Measurements from ENCODE around the gene XYLT1.

The XYLT1 gene

DNA sequence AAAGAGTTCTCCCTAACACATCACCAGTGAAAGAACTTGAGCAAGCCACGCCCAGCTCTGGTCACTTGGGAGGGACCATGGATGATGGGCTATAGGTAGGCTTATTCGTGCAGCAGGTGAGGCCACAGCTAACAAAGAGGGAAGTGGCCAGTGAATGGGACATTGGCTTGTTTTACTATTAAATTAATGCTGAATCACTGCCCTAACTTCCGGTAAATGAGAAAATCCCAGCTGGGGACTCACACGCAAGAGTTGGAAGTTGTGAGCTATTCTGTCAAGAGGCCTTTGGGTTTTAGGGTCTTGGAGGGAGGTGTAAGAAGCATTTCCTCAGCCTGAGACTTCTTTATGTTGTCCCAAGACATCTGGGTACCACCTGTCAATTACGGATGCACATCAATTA lies 315.3 kb downstream of the XYLT1 start:
- TF ChIP-seq RAD21 (IDR thresholded peaks at IDR 0.05; ENCODE audit: low read depth), result no peak
- TF ChIP-seq ZBTB7A (IDR thresholded peaks at IDR 0.05; ENCODE audit: low read depth), result no peak
- TF ChIP-seq EGR1 (IDR thresholded peaks at IDR 0.05), result no peak
- TF ChIP-seq YY1 (IDR thresholded peaks at IDR 0.05; ENCODE audit: low read depth), result no peak
- TF ChIP-seq CREB1 (IDR thresholded peaks at IDR 0.05; ENCODE audit: low read depth), result no peak
- TF ChIP-seq, protein P1, sequence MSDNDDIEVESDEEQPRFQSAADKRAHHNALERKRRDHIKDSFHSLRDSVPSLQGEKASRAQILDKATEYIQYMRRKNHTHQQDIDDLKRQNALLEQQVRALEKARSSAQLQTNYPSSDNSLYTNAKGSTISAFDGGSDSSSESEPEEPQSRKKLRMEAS (IDR thresholded peaks at IDR 0.05), result no peak
- TF ChIP-seq EP300 (IDR thresholded peaks at IDR 0.05; ENCODE audit: borderline replicate concordance), result no peak
- TF ChIP-seq FOXM1 (IDR thresholded peaks at IDR 0.05; ENCODE audit: borderline replicate concordance, low read depth), result no peak
- no peak for TF ChIP-seq TAF1 (IDR thresholded peaks at IDR 0.05; ENCODE audit: low read depth)
- TF ChIP-seq TCF12 (IDR thresholded peaks at IDR 0.05; ENCODE audit: low read depth), result no peak
- TF ChIP-seq TEAD4 (IDR thresholded peaks at IDR 0.05), result no peak
- no peak for TF ChIP-seq CEBPB (IDR thresholded peaks at IDR 0.05)
- TF ChIP-seq, protein P2, sequence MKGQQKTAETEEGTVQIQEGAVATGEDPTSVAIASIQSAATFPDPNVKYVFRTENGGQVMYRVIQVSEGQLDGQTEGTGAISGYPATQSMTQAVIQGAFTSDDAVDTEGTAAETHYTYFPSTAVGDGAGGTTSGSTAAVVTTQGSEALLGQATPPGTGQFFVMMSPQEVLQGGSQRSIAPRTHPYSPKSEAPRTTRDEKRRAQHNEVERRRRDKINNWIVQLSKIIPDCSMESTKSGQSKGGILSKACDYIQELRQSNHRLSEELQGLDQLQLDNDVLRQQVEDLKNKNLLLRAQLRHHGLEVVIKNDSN (IDR thresholded peaks at IDR 0.05), result no peak
- TF ChIP-seq, protein P3, sequence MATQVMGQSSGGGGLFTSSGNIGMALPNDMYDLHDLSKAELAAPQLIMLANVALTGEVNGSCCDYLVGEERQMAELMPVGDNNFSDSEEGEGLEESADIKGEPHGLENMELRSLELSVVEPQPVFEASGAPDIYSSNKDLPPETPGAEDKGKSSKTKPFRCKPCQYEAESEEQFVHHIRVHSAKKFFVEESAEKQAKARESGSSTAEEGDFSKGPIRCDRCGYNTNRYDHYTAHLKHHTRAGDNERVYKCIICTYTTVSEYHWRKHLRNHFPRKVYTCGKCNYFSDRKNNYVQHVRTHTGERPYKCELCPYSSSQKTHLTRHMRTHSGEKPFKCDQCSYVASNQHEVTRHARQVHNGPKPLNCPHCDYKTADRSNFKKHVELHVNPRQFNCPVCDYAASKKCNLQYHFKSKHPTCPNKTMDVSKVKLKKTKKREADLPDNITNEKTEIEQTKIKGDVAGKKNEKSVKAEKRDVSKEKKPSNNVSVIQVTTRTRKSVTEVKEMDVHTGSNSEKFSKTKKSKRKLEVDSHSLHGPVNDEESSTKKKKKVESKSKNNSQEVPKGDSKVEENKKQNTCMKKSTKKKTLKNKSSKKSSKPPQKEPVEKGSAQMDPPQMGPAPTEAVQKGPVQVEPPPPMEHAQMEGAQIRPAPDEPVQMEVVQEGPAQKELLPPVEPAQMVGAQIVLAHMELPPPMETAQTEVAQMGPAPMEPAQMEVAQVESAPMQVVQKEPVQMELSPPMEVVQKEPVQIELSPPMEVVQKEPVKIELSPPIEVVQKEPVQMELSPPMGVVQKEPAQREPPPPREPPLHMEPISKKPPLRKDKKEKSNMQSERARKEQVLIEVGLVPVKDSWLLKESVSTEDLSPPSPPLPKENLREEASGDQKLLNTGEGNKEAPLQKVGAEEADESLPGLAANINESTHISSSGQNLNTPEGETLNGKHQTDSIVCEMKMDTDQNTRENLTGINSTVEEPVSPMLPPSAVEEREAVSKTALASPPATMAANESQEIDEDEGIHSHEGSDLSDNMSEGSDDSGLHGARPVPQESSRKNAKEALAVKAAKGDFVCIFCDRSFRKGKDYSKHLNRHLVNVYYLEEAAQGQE (IDR thresholded peaks at IDR 0.05; ENCODE audit: low read depth), result no peak
- no peak for TF ChIP-seq NFIC (IDR thresholded peaks at IDR 0.05)

DNA sequence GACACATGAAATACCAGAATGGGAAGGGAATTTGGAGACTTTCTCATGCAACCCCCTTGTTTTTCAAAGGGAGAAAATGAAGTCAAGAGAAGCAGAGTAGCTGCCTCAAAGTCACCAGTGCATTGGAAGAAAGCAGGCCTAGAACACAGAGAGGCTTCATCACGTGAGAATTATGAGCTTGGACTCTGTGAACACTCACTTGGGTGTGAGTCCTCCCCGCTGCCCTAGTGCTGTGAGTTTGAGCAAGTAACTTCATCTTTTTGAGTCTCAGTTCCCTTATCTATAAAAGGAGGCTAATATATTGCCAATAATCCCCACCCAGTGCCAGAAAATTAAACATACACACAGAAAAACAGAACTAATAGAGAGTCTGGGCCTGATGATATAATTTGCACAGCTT lies 315.8 kb downstream of the XYLT1 start:
- TF ChIP-seq YY1 (IDR thresholded peaks at IDR 0.05; ENCODE audit: low read depth) (no peak), TAF1 (IDR thresholded peaks at IDR 0.05; ENCODE audit: low read depth) (no peak), TEAD4 (IDR thresholded peaks at IDR 0.05) (no peak), CREB1 (IDR thresholded peaks at IDR 0.05; ENCODE audit: low read depth) (no peak), FOXM1 (IDR thresholded peaks at IDR 0.05; ENCODE audit: borderline replicate concordance, low read depth) (no peak), NFIC (IDR thresholded peaks at IDR 0.05) (no peak), CEBPB (IDR thresholded peaks at IDR 0.05) (no peak), ZBTB7A (IDR thresholded peaks at IDR 0.05; ENCODE audit: low read depth) (no peak), EP300 (IDR thresholded peaks at IDR 0.05; ENCODE audit: borderline replicate concordance) (no peak), RAD21 (IDR thresholded peaks at IDR 0.05; ENCODE audit: low read depth) (no peak), EGR1 (IDR thresholded peaks at IDR 0.05) (no peak), TCF12 (IDR thresholded peaks at IDR 0.05; ENCODE audit: low read depth) (no peak)
- TF ChIP-seq, protein P3 (IDR thresholded peaks at IDR 0.05; ENCODE audit: low read depth), result no peak
- TF ChIP-seq, protein P1 (IDR thresholded peaks at IDR 0.05), result no peak
- TF ChIP-seq, protein P2 (IDR thresholded peaks at IDR 0.05), result no peak

DNA sequence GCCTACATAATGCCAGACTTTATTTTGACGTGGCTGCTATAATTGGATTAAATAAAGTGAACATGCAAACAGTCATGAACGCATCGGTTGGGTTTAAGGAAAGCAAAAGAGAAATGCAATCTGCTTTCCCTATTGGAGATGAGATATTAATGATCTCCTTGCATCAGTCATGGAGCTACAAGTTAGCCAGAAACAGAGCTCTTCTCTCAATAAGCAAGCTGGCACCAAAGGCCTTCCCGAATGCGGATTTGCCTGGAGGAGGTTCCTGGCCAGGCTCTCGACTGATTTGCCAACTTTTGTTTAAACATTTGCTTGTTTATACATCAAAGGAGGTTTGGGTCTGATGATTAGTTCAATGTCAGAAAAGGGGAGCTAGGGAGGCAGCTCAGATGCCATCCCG lies 318.4 kb downstream of the XYLT1 start:
- no peak for TF ChIP-seq ZBTB7A (IDR thresholded peaks at IDR 0.05; ENCODE audit: low read depth)
- TF ChIP-seq, protein P2 (IDR thresholded peaks at IDR 0.05), result no peak
- no peak for TF ChIP-seq TEAD4 (IDR thresholded peaks at IDR 0.05)
- TF ChIP-seq, protein P1 (IDR thresholded peaks at IDR 0.05), result no peak
- TF ChIP-seq FOXM1 (IDR thresholded peaks at IDR 0.05; ENCODE audit: borderline replicate concordance, low read depth), result no peak
- TF ChIP-seq NFIC (IDR thresholded peaks at IDR 0.05), result no peak
- no peak for TF ChIP-seq EP300 (IDR thresholded peaks at IDR 0.05; ENCODE audit: borderline replicate concordance)
- no peak for TF ChIP-seq CREB1 (IDR thresholded peaks at IDR 0.05; ENCODE audit: low read depth)
- TF ChIP-seq, protein P3 (IDR thresholded peaks at IDR 0.05; ENCODE audit: low read depth), result no peak
- no peak for TF ChIP-seq CEBPB (IDR thresholded peaks at IDR 0.05)
- no peak for TF ChIP-seq YY1 (IDR thresholded peaks at IDR 0.05; ENCODE audit: low read depth)
- TF ChIP-seq TAF1 (IDR thresholded peaks at IDR 0.05; ENCODE audit: low read depth), result no peak
- TF ChIP-seq EGR1 (IDR thresholded peaks at IDR 0.05), result no peak
- no peak for TF ChIP-seq TCF12 (IDR thresholded peaks at IDR 0.05; ENCODE audit: low read depth)
- TF ChIP-seq RAD21 (IDR thresholded peaks at IDR 0.05; ENCODE audit: low read depth), result no peak

Measured in Ishikawa (cell line).